OCI-LY1 (cell line): Measurements from ENCODE around the gene CEP104.

Experiments
- H2AFZ ChIP-seq: fragments of 200-600 bp; sonication (generic), shearing (Covaris generic); 2 replicates; pipeline ENCODE4 v1.6.0; 2014; ENCODE audit warnings: antibody characterized with exemption, mild to moderate bottlenecking, low read length
- H3F3A ChIP-seq: fragments of 200-600 bp; sonication (generic), shearing (Covaris generic); 2 replicates; pipeline ENCODE4 v1.6.0; 2014; ENCODE audit warnings: mild to moderate bottlenecking, antibody characterized with exemption, low read length, moderate library complexity; ENCODE audit not compliant: insufficient read depth
- H3K27ac ChIP-seq: fragments of 200-600 bp; sonication (generic); 2 replicates; pipeline ENCODE4 v1.5.1; 2014; ENCODE audit warnings: low read length, mixed run types, mild to moderate bottlenecking, low read depth; ENCODE audit not compliant: poor library complexity, severe bottlenecking
- H3K27me3 ChIP-seq: fragments of 200-600 bp; sonication (generic); 2 replicates; pipeline ENCODE4 v1.6.0; 2014; ENCODE audit warnings: antibody characterized with exemption, mild to moderate bottlenecking, low read length, moderate library complexity; ENCODE audit not compliant: insufficient read depth
- H3K36me3 ChIP-seq: fragments of 200-600 bp; sonication (generic); 2 replicates; pipeline ENCODE4 v1.6.1; 2014; ENCODE audit warnings: mild to moderate bottlenecking, antibody characterized with exemption, low read length, moderate library complexity, mixed read lengths; ENCODE audit not compliant: insufficient read depth
- H3K4me1 ChIP-seq: fragments of 200-600 bp; sonication (generic); 2 replicates; pipeline ENCODE4 v1.5.1; 2014; ENCODE audit warnings: mild to moderate bottlenecking, low read length, moderate library complexity; ENCODE audit not compliant: insufficient read depth, severe bottlenecking
- H3K4me2 ChIP-seq: fragments of 200-600 bp; sonication (generic), shearing (Covaris generic); 2 replicates; pipeline ENCODE4 v1.6.1; 2014; ENCODE audit warnings: low read length
- H3K4me3 ChIP-seq: fragments of 200-600 bp; sonication (generic); 2 replicates; pipeline ENCODE4 v1.5.1; 2014; ENCODE audit warnings: low read length, low read depth, mild to moderate bottlenecking, mixed read lengths; ENCODE audit not compliant: poor library complexity, severe bottlenecking
- H3K79me2 ChIP-seq: fragments of 200-600 bp; shearing (Covaris generic); 2 replicates; pipeline ENCODE4 v1.6.1; 2016; ENCODE audit warnings: mixed run types, low read length, mixed read lengths; ENCODE audit not compliant: insufficient read depth
- H3K9ac ChIP-seq: fragments of 200-600 bp; sonication (generic), shearing (Covaris generic); 2 replicates; pipeline ENCODE4 v1.6.1; 2014; ENCODE audit warnings: mild to moderate bottlenecking, low read length, mixed read lengths
- H3K9me2 ChIP-seq: fragments of 200-600 bp; sonication (generic), shearing (Covaris generic); 2 replicates; pipeline ENCODE4 v1.6.1; 2014; ENCODE audit warnings: low read depth, mild to moderate bottlenecking, low read length, mixed read lengths
- H3K9me3 ChIP-seq: fragments of 200-600 bp; shearing (Covaris generic); 2 replicates; pipeline ENCODE4 v1.6.1; 2014; ENCODE audit warnings: low read length, mixed read lengths
- H4K20me1 ChIP-seq: fragments of 200-600 bp; sonication (generic), shearing (Covaris generic); 2 replicates; pipeline ENCODE4 v1.6.0; 2016; ENCODE audit warnings: mild to moderate bottlenecking, low read length; ENCODE audit not compliant: insufficient read depth
- CTCF ChIP-seq: fragments of 200-600 bp; sonication (generic), shearing (Covaris generic); IDR thresholded peaks from 2 replicates; pipeline ENCODE4 v1.5.1; 2017; ENCODE audit warnings: mild to moderate bottlenecking, antibody characterized with exemption, low read length, moderate library complexity, mixed read lengths
- EZH2 ChIP-seq: fragments of 200-600 bp; sonication (generic), shearing (Covaris generic); IDR thresholded peaks from 2 replicates; pipeline ENCODE4 v1.8.0; 2017; ENCODE audit warnings: borderline replicate concordance, mixed run types, mild to moderate bottlenecking, antibody characterized with exemption, low read length, moderate library complexity, mixed read lengths

CEP104 gene

GRCh38 chr1:3774946-3775489, 82.0 kb downstream of the CEP104 start:
- no peaks in the 10 kb centered on the region; the same call in 1 of the 2 replicates for H3K27me3 ChIP-seq
- no peak overlapping the region for H2AFZ ChIP-seq
- H3K4me2 ChIP-seq = no peak overlapping the region
- peaks cover 23% of the 10 kb centered on the region for H3K4me1 ChIP-seq
- TF ChIP-seq EZH2 = no peak
- no peak for TF ChIP-seq CTCF
- no peak overlapping the region for H3K9ac ChIP-seq
- H3K9me2 ChIP-seq = no peaks in the 10 kb centered on the region
- no peak overlapping the region for H3K4me3 ChIP-seq
- H3K9me3 ChIP-seq = no peaks in the 10 kb centered on the region
- no peaks in the 10 kb centered on the region for H3K79me2 ChIP-seq
- peaks cover 14% of the 10 kb centered on the region for H3K36me3 ChIP-seq
- no peaks in the 10 kb centered on the region for H3F3A ChIP-seq
- H4K20me1 ChIP-seq = no peaks in the 10 kb centered on the region
- H3K27ac ChIP-seq = no peak overlapping the region

GRCh38 chr1:3774276-3774945, 82.6 kb downstream of the CEP104 start:
- Histone ChIP-seq H3K9ac (no peak overlapping the region), H3F3A (no peaks in the 10 kb centered on the region), H3K9me2 (no peaks in the 10 kb centered on the region), H2AFZ (no peak overlapping the region), H3K4me3 (no peak overlapping the region), H4K20me1 (no peaks in the 10 kb centered on the region), H3K27me3 (no peaks in the 10 kb centered on the region; the same call in 1 of the 2 replicates), H3K4me2 (no peak overlapping the region), H3K9me3 (no peaks in the 10 kb centered on the region), H3K27ac (no peak overlapping the region), H3K79me2 (no peaks in the 10 kb centered on the region), H3K36me3 (peaks cover 8% of the 10 kb centered on the region), H3K4me1 (peaks cover 23% of the 10 kb centered on the region)
- no peak for TF ChIP-seq CTCF
- TF ChIP-seq EZH2 = no peak

GRCh38 chr1:3773572-3774275, 83.3 kb downstream of the CEP104 start:
- H3K36me3 ChIP-seq = peaks cover 1% of the 10 kb centered on the region; the same call in 1 of the 2 replicates
- no peaks in the 10 kb centered on the region; the same call in 1 of the 2 replicates for H3K27me3 ChIP-seq
- no peak overlapping the region for H3K4me2 ChIP-seq
- no peaks in the 10 kb centered on the region for H4K20me1 ChIP-seq
- no peak overlapping the region for H3K27ac ChIP-seq
- H3K9me3 ChIP-seq = no peaks in the 10 kb centered on the region
- H2AFZ ChIP-seq = no peak overlapping the region
- H3F3A ChIP-seq = no peaks in the 10 kb centered on the region
- H3K9ac ChIP-seq = no peak overlapping the region
- TF ChIP-seq EZH2 = no peak
- no peak for TF ChIP-seq CTCF
- H3K79me2 ChIP-seq = no peaks in the 10 kb centered on the region
- no peaks in the 10 kb centered on the region for H3K9me2 ChIP-seq
- H3K4me1 ChIP-seq = peaks cover 23% of the 10 kb centered on the region
- H3K4me3 ChIP-seq = no peak overlapping the region
